HG03469 (cell line): ENCODE measurements around the gene TMEM187.
"Not testable (repeated sequence)": the region's sequence is repeated elsewhere in the genome, so short reads cannot be mapped to it uniquely, and the experiment has no call there.

Experiments
- ATAC-seq: cut with Tn5 transposase; IDR thresholded peaks from one replicate; pipeline ENCODE4 v1.9.1; 2021; ENCODE audit warnings: mild to moderate bottlenecking, moderate library complexity, moderate number of reproducible peaks; ENCODE audit not compliant: unreplicated experiment

TMEM187 gene

DNA sequence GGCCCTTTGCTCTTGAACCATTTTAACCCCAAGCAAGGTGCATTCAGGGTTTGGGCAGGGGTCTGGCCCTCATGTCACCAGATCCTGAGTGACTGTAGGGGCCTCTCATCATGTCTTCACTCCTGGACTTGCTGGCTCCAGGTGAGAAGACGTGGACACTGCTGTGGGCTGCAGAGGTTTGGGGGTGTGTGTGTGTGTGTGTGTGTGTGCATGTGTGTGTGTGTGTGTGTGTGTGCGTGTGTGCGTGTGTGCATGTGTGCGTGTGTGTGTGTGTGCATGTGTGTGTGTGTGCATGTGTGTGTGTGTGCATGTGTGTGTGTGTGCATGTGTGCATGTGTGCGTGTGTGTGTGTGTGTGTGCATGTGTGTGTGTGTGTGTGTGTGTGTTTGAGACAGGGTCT, 21.8 kb downstream of the TMEM187 start:
- not testable (repeated sequence) for ATAC-seq

GRCh38 chrX:153995504-153995903, 22.9 kb downstream of the TMEM187 start:
- ATAC-seq, result no peak

DNA sequence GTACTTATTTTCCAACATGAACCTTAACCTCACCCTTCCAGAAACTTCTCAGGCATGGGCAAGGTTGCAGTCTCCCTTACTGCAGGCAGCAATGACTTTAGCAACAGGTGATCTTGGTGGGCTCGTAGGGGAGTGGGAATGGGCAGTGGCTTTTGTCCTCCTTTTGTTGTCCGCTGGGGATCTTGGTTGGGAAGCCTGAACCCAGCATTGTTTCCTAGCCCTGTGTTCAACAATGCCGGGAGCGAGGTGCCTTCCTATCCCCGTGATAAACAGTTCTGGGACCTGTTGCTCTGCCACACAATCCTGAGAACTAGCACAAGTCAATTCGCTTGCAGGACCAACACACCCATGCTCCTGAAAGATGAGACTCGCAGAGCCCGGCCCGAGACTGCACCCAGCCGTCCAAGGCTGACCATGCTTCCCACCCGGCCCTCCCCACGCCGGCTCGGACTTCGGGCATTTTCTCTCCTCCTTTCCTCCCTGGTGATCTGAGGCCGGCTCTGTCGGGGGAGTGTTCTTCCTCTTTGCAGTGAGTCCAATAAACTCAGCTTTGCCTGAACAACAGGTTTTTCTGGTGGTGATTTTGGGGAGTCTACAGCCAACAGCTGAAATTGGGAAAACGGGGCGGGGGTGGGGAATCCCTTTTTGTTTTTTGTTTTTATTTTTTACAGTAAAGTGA, 26.9 kb downstream of the TMEM187 start:
- no peak for ATAC-seq

- no peak for ATAC-seq
Measured at GRCh38 chrX:154000051-154000450, 27.5 kb downstream of the TMEM187 start.

GRCh38 chrX:154002215-154002719, 29.7 kb downstream of the TMEM187 start:
- ATAC-seq, result no peak

- no peak for ATAC-seq
Measured at GRCh38 chrX:154004315-154004714, 31.8 kb downstream of the TMEM187 start.

DNA sequence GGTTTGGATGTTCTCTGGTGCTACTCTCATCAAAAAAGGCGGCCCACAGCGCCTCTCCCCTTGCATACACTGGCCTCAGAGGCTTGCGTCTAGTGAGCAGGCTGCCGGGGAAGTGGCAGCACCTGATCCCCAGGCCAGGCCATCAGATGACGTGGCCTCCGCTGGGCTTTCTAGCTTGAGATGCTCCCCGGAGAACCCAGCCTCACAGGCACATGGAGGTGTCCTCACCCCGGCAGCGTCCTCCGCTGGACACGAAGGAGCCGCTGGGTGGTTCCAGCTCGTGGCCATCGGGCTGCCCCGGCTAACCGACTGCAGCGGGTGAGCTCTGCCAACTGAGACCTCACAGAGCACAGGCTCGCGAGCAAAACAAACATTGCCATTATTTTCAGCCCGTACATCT, 34.4 kb downstream of the TMEM187 start:
- no peak for ATAC-seq

GRCh38 chrX:154008521-154008920, 36.0 kb downstream of the TMEM187 start:
- ATAC-seq, result no peak

- no peak for ATAC-seq
Measured at GRCh38 chrX:154010330-154011087, 38.0 kb downstream of the TMEM187 start.

DNA sequence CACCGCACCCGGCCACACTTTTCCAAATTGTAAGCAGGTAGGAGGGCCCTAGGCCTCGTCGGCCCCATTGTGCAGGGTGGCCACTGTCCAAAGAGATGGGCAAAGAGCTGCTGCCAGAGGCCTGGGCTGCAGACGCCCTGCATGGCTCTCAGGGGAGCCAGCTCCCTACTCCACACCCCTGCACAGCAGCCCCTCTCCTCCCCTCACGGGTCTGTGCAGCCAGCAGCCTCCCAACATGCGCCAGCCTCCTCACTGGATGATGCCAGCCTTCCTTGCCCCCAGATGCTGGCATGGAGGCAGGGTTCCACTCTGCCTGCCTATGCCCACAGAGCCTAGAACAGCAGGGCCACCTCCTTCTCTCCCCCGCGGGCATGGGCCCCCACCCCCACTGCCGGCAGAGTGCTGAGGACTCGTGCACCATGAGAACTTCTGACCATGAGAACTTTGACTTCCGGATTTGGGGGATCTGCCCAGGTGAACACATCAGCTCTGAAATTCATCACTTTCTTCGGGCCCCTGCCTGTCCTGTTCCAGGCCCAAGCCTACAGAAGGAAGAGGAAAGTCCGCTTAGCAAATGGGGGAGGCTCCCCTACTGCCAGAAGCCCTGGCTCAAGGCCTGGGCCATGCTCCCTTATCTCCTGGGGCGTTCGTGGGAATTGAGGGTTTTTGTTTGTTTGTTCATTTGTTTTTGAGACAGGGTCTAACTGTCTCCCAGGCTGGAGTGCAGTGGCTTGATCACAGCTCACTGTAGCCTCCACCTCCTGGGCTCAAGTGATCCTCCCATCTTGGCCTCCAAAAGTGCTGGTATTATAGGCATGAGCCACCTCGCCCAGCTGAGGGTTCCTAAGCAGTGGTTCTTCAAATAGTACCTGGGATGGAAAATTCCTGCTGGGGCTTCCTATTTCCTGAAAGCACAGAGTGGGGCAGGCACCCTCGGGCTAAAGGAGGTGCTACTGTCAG, 39.1 kb downstream of the TMEM187 start:
- no peak for ATAC-seq

- no peak for ATAC-seq
Measured at GRCh38 chrX:154012336-154012991, 39.9 kb downstream of the TMEM187 start.

DNA sequence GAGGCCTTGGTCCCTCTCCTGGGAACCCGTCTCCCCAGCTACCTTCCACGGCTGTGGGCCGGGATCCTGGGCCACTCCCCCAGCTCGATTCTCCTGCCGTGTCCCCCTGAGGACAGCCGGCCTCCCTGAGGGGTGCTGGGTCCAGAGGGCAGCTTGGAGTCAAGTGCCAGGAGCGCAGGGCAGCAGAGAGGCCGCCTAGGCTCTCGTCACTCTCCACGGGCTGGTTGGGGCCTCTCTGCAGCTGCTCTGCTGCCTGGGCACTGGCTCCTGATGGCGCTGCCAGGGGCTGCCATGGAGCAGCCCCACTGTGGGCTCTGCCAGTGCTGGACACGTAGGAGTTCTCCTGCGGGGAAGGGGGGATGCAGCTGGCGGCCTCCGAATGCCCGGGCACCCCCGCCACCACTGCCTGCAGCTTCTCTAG, 40.5 kb downstream of the TMEM187 start:
- ATAC-seq, result no peak

GRCh38 chrX:154013614-154014360, 41.2 kb downstream of the TMEM187 start:
- ATAC-seq, result no peak

- ATAC-seq, result no peak
Measured at GRCh38 chrX:154014429-154015380, 42.2 kb downstream of the TMEM187 start.

GRCh38 chrX:154015581-154016264, 43.2 kb downstream of the TMEM187 start:
- no peak for ATAC-seq

GRCh38 chrX:154016366-154017076, 44.0 kb downstream of the TMEM187 start:
- no peak for ATAC-seq

DNA sequence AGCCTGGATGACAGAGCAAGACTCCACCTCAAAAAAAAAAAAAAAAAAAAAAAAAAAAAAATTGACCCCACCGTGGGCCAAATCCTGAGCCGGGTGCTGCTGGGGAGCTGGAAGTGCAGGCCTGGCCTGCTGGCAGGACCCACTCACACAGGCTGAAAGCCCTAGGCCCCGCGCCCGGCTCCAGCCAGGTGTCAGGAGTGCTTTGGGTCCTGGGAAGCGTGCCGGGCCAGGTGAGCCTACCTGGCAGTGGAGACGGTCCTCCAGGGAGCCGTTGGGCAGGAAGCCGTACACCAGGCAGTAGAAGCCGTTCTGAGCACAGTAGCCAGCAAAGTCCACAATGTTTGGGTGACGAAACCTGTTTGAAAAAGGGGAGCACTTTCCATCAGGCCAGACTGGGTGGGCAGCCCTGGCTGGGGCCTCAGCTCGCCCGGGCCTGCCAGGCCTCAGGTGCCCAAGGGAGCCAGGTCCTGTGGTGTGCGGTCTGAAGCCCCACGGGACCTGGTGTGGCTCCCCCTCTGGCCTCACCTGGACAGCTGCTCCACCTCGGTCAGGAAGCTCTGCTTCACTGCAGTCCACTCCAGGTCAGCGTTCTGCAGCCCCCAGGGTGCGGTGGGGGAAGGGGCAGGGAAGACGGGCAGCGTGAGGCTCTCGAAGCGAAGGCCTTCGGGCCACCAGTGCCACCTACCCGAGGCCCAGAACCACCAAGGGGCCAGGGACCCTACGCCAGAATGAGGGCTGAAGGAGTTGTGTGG, 45.4 kb downstream of the TMEM187 start:
- ATAC-seq, result no peak
